Lower leg skin (tissue), 3 donors: Measurements from ENCODE around the gene EFCAB12.
"Not testable (repeated sequence)": the region's sequence is repeated elsewhere in the genome, so short reads cannot be mapped to it uniquely, and the experiment has no call there.

Experiments used
- POLR2A ChIP-seq, 2 donors: fragments of 450-650 bp; IDR thresholded peaks; one replicate each; pipeline ENCODE4 v1.6.1; 2016 to 2017; ENCODE audit warnings: antibody characterized with exemption in 2 of 2, mild to moderate bottlenecking in 1 of 2, moderate library complexity in 1 of 2
- TF ChIP-seq, protein P1 (sequence below), 3 donors: fragments of 450-650 bp; IDR thresholded peaks; one replicate each; pipeline ENCODE4 v1.5.1; 2016; ENCODE audit warnings: antibody characterized with exemption in 3 of 3, mild to moderate bottlenecking in 3 of 3, moderate library complexity in 2 of 3

DNA sequence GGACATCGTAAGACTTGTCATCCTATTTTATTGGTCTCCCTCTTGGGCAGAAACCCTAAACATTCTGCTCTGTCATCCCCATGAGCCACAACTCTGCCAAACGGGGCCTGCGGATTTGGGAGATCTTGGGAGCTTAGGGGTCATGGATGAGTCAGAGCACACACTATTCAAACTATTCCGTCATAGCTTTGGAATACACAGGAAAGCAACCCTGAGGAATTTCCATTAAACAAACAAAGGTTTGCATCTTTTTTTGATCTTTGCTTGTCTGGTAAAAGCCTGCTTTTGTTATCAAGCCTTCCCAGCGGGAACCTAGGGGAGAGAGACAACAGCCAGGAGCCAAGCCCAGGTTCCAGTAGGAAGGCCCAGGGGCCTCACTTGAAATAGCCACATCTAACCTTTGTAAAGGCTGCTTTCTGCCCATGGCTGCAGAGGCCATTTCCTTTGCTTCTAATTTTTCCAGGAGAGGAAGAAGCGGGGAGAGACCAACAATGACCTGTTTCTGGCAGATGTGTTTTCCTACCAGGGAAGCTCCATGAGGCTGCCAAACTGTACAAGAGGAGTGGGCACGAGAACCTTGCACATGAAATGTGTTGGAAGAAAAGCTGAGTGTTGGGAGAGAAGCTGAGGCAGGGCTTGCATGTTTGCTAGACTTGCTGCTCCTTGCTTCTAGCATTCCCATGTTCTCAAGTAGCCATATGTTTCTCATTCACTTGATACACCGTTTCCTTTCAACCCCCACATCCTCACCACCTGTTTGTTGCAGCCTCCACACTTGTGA lies 39.5 kb downstream of the EFCAB12 start:
- TF ChIP-seq, protein P1, sequence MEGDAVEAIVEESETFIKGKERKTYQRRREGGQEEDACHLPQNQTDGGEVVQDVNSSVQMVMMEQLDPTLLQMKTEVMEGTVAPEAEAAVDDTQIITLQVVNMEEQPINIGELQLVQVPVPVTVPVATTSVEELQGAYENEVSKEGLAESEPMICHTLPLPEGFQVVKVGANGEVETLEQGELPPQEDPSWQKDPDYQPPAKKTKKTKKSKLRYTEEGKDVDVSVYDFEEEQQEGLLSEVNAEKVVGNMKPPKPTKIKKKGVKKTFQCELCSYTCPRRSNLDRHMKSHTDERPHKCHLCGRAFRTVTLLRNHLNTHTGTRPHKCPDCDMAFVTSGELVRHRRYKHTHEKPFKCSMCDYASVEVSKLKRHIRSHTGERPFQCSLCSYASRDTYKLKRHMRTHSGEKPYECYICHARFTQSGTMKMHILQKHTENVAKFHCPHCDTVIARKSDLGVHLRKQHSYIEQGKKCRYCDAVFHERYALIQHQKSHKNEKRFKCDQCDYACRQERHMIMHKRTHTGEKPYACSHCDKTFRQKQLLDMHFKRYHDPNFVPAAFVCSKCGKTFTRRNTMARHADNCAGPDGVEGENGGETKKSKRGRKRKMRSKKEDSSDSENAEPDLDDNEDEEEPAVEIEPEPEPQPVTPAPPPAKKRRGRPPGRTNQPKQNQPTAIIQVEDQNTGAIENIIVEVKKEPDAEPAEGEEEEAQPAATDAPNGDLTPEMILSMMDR (IDR thresholded peaks at IDR 0.05): not testable (repeated sequence)
- TF ChIP-seq POLR2A (IDR thresholded peaks at IDR 0.05): not testable (repeated sequence)
